Naive B cell (primary cell): ENCODE results near the gene ITCH. TPM values are rescaled to one million over a fixed set of nuclear protein-coding genes. Genes with fewer than 3 reads are reported as not detected.
A peak's percentile ranks its signal among the peaks of the same experiment; 100 is the strongest.
"Not testable (repeated sequence)": the region's sequence is repeated elsewhere in the genome, so short reads cannot be mapped to it uniquely, and the experiment has no call there.

Experiments
- ATAC-seq, 2 donors: fragments of 150-1000 bp; cut with Tn5 transposase; 2 replicates each; pipeline ENCODE4 v1.10.0; 2021; ENCODE audit warnings: low read depth in 2 of 2, mild to moderate bottlenecking in 2 of 2, moderate library complexity in 2 of 2
- DNase-seq: peaks from one replicate; pipeline ENCODE4 v3.0.0; 2022
- H3K27ac Mint-ChIP-seq, 6 donors: one replicate each; pipeline ENCODE4 v1.8.0; 2020 to 2022; ENCODE audit warnings: mild to moderate bottlenecking in 6 of 6, mixed read lengths in 6 of 6, moderate library complexity in 5 of 6, inconsistent platforms in 2 of 6
- H3K27me3 Mint-ChIP-seq, 3 donors: one replicate each; pipeline ENCODE4 v1.8.0; 2021 to 2022; ENCODE audit warnings: mixed read lengths in 3 of 3, mild to moderate bottlenecking in 1 of 3
- H3K36me3 Mint-ChIP-seq, 2 donors: one replicate each; pipeline ENCODE4 v1.8.0; 2020 to 2022; ENCODE audit warnings: mixed read lengths in 2 of 2, inconsistent platforms in 1 of 2, mild to moderate bottlenecking in 1 of 2
- H3K4me1 Mint-ChIP-seq, 3 donors: one replicate each; pipeline ENCODE4 v1.8.0; 2020 to 2022; ENCODE audit warnings: mixed read lengths in 3 of 3, inconsistent platforms in 1 of 3, mild to moderate bottlenecking in 1 of 3, moderate library complexity in 1 of 3
- H3K4me3 Mint-ChIP-seq, 8 donors: one replicate each; pipeline ENCODE4 v1.8.0; 2020 to 2022; ENCODE audit warnings: mild to moderate bottlenecking in 8 of 8, mixed read lengths in 8 of 8, moderate library complexity in 8 of 8, inconsistent platforms in 2 of 8
- H3K9me3 Mint-ChIP-seq, 7 donors: one replicate each; pipeline ENCODE4 v1.8.0; 2020 to 2022; ENCODE audit warnings: mixed read lengths in 7 of 7, mild to moderate bottlenecking in 5 of 7, inconsistent platforms in 2 of 7, moderate library complexity in 1 of 7
- polyA plus RNA-seq, 6 donors: library from polyadenylated mRNA; unstranded; fragments of 300-500 nt; fragmentation: Illumina TruSeq; gene quantifications; one replicate each; pipeline ENCODE4 v1.2.3, GENCODE V29; 2021; ENCODE audit warnings: low read depth in 6 of 6

The ITCH gene
- polyA plus RNA-seq, 6 donors from 2014 or later = 8.1 to 36.0 (median 25.3) TPM

DNA sequence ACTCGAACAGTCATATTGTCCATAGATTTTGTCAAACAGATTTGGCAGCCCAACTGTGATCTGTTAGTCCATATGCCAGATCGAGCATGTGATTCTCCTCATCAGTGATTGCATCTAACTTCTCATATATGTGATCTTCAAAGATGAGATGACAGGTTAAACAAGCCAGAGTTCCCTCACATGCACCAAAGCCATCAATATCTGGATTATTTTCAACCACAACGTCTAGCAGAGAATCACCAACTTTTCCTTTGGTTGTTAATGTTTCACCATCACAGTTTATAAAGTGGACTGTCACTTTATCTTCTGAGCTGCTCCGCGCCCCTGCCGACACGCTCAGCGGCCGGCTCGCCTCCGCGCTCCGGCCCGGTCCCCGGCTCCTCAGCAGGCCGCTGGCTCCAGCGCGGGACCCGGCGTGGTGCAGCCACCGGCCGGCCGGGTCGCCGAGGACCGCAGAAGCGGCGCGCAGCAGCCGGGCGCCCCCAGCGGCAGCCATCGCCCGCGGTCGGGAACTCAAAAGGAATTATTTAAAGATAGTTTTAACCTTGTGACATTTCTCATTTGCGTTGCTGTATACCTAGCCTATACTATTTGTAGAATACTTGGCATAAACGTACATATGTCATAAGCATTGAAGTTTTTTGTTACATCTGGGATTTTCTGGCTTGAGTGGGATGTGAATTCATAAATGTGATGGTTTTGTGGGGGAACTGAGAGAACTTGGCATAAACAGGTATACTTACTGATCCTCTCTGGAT, 113.1 kb downstream of the ITCH start:
- peak; percentile 88 for ATAC-seq
- Mint-ChIP-seq H3K27me3 (no peaks in the 10 kb centered on the region), H3K27ac (peak overlapping the region in 1 of 6 donors; percentile 61), H3K9me3 (no peaks in the 10 kb centered on the region), H3K4me1 (peaks cover 5 to 8% (median 7%) of the 10 kb centered on the region in 3 donors), H3K36me3 (peaks cover 0 to 18% of the 10 kb centered on the region in 2 donors), H3K4me3 (peak overlapping the region in 1 of 8 donors; percentile 66)
- DNase-seq = peak; percentile 32

DNA sequence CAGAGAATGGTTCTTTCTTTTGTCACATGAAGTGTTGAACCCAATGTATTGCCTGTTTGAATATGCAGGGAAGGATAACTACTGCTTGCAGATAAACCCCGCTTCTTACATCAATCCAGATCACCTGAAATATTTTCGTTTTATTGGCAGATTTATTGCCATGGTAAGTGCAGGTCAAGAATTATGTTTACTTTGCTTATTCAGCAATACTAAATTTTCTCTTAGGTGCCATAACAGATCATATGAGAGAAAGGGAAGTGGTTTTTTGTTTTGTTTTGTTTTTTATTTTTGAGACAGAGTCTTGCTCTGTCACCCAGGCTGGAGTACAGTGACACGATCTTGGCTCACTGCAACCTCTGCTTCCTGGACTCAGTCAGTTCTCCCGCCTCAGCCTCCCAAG, 116.6 kb downstream of the ITCH start:
- H3K4me3 Mint-ChIP-seq = no peak overlapping the region
- H3K4me1 Mint-ChIP-seq = peaks cover 7 to 14% (median 7%) of the 10 kb centered on the region in 3 donors
- no peak for DNase-seq
- H3K27ac Mint-ChIP-seq = peak overlapping the region in 2 of 6 donors; percentile 3 to 52
- peaks cover 18 to 33% of the 10 kb centered on the region in 2 donors for H3K36me3 Mint-ChIP-seq
- peaks cover 0 to 7% (median 3%) of the 10 kb centered on the region in 7 donors for H3K9me3 Mint-ChIP-seq
- H3K27me3 Mint-ChIP-seq = no peaks in the 10 kb centered on the region
- ATAC-seq = no peak

DNA sequence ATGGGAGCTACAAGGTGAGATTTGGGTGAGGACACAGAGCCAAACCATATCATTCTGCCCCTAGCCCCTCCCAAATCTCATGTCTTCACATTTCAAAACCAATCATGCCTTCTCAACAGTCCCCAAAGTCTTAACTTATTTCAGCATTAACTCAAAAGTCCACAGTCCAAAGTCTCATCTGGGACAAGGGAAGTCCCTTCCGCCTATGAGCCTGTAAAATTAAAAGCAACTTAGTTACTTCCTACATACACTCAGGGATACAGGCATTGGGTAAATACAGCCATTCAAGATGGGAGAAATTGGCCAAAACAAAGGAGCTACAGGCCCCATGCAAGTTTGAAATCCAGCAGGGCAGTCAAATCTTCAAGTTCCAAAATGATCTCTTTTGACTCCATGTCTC, 119.1 kb downstream of the ITCH start:
- not testable (repeated sequence) for H3K4me3 Mint-ChIP-seq, H3K4me1 Mint-ChIP-seq, ATAC-seq, H3K27me3 Mint-ChIP-seq, DNase-seq, H3K9me3 Mint-ChIP-seq
- Mint-ChIP-seq H3K27ac (peak overlapping the region in 1 of 6 donors; percentile 76), H3K36me3 (peaks cover 20 to 31% of the 10 kb centered on the region in 2 donors)

DNA sequence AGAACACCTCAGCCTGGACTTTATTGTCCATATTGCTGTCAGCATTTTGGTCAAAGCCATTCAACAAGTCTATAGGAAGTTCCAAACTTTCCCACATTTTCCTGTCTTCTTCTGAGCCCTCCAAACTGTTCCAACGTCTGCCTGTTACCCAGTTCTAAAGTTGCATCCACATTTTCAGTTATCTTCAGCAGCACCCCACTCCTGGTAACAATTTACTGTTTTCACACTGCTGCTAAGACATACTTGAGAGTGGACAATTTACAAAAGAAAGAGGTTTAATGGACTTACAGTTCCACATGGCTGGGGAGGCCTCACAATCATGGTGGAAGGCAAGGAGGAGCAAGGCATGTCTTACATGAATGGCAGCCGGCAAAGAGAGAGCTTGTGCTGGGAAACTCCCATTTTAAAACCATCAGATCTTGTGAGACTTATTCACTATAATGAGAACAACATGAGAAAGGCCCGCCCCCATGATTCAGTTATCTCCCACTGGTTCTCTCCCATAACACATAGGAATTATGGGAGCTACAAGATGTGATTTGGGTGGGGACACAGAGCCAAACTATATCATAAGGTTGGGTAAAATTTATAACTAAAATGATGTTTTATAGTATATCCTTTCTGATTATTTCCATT, 120.6 kb downstream of the ITCH start:
- not testable (repeated sequence) for H3K27me3 Mint-ChIP-seq, ATAC-seq, H3K9me3 Mint-ChIP-seq, DNase-seq, H3K4me3 Mint-ChIP-seq
- Mint-ChIP-seq H3K27ac (peak overlapping the region in 1 of 6 donors; percentile 23), H3K36me3 (peaks cover 26 to 35% of the 10 kb centered on the region in 2 donors), H3K4me1 (peaks cover 2 to 13% (median 3%) of the 10 kb centered on the region in 3 donors)

DNA sequence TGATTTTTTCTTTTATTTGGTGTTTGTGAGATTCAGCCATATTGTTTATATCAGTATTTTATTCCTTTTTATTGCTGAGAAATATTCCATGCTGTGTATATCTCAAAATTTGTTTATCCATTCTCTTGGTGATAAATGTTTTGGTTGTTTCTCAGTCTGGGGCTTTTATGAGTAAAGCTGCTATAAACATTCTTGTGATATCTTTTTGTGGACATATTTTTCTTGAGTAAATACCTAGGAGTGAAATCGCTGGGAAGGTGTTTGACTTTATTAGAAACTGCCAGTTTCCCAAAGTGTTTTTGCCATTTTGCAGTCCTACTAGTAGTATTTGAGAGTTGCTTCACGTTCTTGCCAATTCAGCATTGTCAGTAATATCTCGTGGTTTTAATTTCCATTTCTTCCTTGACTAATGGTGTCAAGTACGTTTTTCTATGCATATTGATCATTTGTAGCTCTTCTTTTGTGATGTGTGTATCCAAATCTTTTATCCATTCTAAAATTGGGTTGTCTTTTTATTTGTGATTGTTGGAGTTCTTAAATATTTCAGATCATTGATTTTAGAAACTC, 122.1 kb downstream of the ITCH start:
- Mint-ChIP-seq H3K27me3 (no peaks in the 10 kb centered on the region), H3K27ac (peak overlapping the region in 1 of 6 donors; percentile 47), H3K4me1 (peaks cover 2 to 13% (median 3%) of the 10 kb centered on the region in 3 donors), H3K4me3 (no peak overlapping the region), H3K9me3 (peaks cover 0 to 7% (median 3%) of the 10 kb centered on the region in 7 donors), H3K36me3 (peaks cover 26 to 41% of the 10 kb centered on the region in 2 donors)
- DNase-seq (no peak), ATAC-seq (no peak)

DNA sequence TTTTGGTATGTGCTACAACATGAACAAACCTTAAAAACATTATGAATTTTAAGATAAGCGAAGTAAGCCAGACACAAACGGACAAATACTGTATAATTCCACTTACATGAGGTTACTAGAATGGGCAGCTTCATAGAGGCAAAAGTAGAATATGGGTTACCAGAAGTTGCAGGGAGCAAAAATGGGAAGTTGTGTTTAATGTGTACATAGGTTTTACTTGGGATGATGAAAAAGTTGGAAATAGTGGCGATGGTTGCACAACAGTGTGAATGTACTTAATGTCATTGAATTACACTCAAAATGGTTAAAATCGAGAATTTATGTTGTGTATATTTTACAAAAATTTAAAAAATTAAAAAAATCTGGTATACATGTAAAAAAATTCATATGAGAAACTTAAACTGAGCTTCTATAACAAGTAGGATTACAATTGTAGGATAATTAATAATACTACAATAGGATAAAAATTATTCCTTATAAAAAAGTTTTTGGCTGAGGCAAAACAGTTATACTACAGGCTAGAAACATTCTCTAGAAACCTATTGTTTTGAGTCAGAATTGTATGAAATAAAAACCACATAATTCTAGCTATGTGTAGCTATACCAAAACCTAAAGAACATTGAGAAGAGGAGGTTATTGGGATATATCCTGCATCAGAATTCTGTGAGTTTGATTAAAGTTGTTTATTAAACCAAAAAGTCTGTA, 128.3 kb downstream of the ITCH start:
- Mint-ChIP-seq H3K36me3 (peaks cover 29% of the 10 kb centered on the region in 2 donors), H3K4me1 (peaks cover 10 to 17% (median 14%) of the 10 kb centered on the region in 3 donors), H3K9me3 (no peaks in the 10 kb centered on the region), H3K4me3 (no peak overlapping the region), H3K27ac (peak overlapping the region in 1 of 6 donors; percentile 5), H3K27me3 (no peaks in the 10 kb centered on the region)
- ATAC-seq = no peak
- no peak for DNase-seq

DNA sequence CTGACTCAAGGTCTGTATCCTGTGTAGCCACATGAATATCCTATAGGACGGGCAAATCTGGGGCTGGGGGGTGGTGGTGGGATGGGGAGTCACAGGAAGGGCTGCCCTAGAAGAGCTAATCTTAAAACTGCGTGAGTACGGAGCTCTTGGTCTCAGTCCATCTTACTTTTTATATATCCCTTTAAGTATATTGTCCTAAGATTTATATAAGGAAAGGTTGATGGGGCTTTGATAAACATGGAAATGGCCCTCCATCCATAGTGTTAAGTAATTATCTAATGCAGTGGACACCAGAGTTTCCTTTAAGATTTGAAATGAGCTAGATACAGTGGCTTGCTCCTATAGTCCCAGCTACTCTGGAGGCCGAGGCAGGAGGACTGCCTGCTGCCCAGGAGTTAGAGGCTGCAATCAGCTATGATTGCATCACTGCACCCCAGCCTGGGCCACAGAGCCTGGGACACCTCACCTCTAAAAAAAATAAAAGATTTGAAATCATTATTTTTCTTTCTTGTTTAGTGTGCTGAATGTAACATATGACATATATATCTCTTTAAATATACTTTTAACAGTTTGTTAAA, 128.9 kb downstream of the ITCH start:
- Mint-ChIP-seq H3K4me1 (peaks cover 11 to 19% (median 14%) of the 10 kb centered on the region in 3 donors), H3K9me3 (no peaks in the 10 kb centered on the region), H3K36me3 (peaks cover 29 to 30% of the 10 kb centered on the region in 2 donors), H3K4me3 (no peak overlapping the region), H3K27ac (peak overlapping the region in 1 of 6 donors; percentile 32), H3K27me3 (no peaks in the 10 kb centered on the region)
- ATAC-seq (no peak), DNase-seq (no peak)

DNA sequence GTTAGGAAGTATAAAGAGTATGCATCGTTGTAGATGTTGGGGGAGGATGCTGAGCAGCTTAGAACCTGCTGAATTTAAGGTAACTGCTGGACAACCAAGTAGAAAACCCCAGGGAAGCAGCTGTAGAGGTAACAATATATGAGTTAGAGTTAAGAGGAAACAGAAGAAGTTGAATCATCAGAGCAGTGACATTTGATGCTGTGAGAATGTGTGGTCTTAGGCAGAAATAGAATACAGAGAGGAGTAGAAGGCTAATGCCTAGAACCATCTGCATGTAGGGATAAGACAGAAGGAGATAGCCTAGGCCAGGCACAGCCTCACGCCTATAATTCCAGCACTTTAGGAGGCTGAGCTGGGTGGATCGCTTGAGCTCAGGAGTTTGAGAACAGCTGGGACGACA, 130.6 kb downstream of the ITCH start:
- H3K36me3 Mint-ChIP-seq = peaks cover 39% of the 10 kb centered on the region in 2 donors
- ATAC-seq (no peak), DNase-seq (no peak)
- peak overlapping the region in 3 of 6 donors; percentile 0 to 52 (median 3) for H3K27ac Mint-ChIP-seq
- peaks cover 0 to 5% (median 2%) of the 10 kb centered on the region in 7 donors for H3K9me3 Mint-ChIP-seq
- peaks cover 12 to 14% (median 13%) of the 10 kb centered on the region in 3 donors for H3K4me1 Mint-ChIP-seq
- no peaks in the 10 kb centered on the region for H3K27me3 Mint-ChIP-seq
- no peak overlapping the region for H3K4me3 Mint-ChIP-seq

DNA sequence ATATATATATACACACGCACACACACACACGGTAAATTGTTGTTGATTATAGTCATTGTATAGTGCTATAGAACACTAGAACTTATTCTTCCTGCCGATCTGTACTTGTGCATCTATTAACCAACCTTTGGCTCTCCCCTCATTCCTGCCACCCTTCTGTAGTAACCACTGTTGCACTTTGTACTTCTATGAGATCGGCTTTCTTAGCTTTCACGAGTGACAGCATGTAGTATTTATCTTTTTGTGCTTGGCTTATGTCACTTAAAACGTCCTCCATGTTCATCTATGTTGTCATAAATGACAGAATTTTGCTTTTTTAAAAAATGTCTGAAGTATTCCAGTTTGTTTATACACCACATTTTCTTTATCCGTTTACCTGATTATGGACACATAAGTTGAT, 132.2 kb downstream of the ITCH start:
- no peak overlapping the region for H3K4me3 Mint-ChIP-seq
- no peak for DNase-seq
- peaks cover 13 to 14% (median 13%) of the 10 kb centered on the region in 3 donors for H3K4me1 Mint-ChIP-seq
- peaks cover under 1 to 16% (median 6%) of the 10 kb centered on the region in 7 donors for H3K9me3 Mint-ChIP-seq
- no peak for ATAC-seq
- H3K27ac Mint-ChIP-seq = no peak overlapping the region
- H3K36me3 Mint-ChIP-seq = peaks cover 46 to 51% of the 10 kb centered on the region in 2 donors
- no peaks in the 10 kb centered on the region for H3K27me3 Mint-ChIP-seq

DNA sequence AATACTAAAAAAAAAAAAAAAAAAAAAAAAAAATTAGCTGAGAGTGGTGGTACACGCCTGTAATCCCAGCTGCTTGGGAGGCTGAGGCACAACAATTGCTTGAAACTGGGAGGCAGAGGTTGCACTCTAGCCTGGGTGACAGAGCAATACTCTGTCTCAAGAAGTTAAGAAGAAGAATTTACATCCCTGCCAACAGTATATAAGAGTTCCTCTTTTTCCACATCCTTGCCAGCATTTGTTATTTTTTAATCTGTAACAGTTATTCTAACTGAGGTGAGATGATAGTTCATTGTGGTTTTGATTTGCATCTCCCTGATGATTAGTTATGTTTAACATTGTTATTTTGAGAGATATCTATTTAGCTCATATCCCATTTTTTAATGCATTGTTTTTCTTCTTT, 132.8 kb downstream of the ITCH start:
- peaks cover 13 to 14% (median 13%) of the 10 kb centered on the region in 3 donors for H3K4me1 Mint-ChIP-seq
- peak overlapping the region in 3 of 6 donors; percentile 3 to 79 (median 44) for H3K27ac Mint-ChIP-seq
- H3K36me3 Mint-ChIP-seq = peaks cover 52 to 57% of the 10 kb centered on the region in 2 donors
- DNase-seq = no peak
- ATAC-seq = peak in 1 of 2 donors; percentile 56
- peak overlapping the region in 1 of 8 donors; percentile 7 for H3K4me3 Mint-ChIP-seq
- no peaks in the 10 kb centered on the region for H3K27me3 Mint-ChIP-seq
- peaks cover 7 to 22% (median 10%) of the 10 kb centered on the region in 7 donors for H3K9me3 Mint-ChIP-seq

DNA sequence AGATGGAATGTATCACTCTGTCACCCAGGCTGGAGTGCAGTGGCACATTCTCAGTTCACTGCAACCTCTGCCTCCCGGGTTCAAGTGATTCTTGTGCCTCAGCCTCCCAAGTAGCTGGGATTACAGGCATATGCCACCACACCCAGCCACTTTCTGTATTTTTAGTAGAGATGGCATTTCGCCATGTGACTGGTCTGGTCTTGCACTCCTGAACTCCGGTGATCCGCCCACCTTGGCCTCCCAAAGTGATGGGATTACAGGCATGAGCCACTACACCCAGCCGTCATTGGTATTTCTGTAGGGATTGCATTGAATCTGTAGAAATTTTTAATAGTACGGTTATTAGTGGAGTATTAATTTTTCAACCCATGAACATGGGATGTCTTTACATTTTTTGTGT, 134.5 kb downstream of the ITCH start:
- H3K4me1 Mint-ChIP-seq = peaks cover 13 to 14% (median 13%) of the 10 kb centered on the region in 3 donors
- H3K4me3 Mint-ChIP-seq, ATAC-seq, DNase-seq, H3K27me3 Mint-ChIP-seq: not testable (repeated sequence)
- peaks cover 52 to 61% of the 10 kb centered on the region in 2 donors for H3K36me3 Mint-ChIP-seq
- peaks cover 7 to 25% (median 12%) of the 10 kb centered on the region in 7 donors for H3K9me3 Mint-ChIP-seq
- peak overlapping the region in 2 of 6 donors; percentile 7 to 42 for H3K27ac Mint-ChIP-seq

DNA sequence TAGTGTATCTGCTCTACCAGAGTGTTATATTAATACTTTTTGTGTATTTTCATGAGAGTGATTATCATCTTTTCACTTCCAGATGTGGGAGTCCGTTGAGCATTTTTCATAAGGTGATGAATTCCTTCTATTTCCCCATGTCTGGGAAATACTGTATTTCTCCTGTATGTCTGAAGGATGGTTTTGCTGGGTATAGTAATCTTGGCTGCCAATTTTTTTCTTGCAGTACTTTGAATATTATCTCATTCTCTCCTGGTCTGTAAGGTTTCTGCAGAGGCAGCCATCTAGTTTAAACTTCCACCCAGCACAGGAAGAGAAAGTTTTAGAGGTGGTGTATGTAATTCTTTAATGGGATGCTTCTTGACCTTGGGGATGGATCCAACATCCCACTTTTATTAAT, 137.8 kb downstream of the ITCH start:
- DNase-seq (no peak), ATAC-seq (no peak)
- Mint-ChIP-seq H3K27ac (no peak overlapping the region), H3K9me3 (peaks cover 7 to 25% (median 12%) of the 10 kb centered on the region in 7 donors), H3K4me1 (peaks cover 4 to 8% (median 7%) of the 10 kb centered on the region in 3 donors), H3K27me3 (no peaks in the 10 kb centered on the region), H3K4me3 (no peak overlapping the region), H3K36me3 (peaks cover 39 to 42% of the 10 kb centered on the region in 2 donors)
